HEK293 (cell line): ENCODE data around the gene CHRDL1.

Experiments used
- MYNN ChIP-seq: fragments of 450-650 bp; formaldehyde crosslinking; IDR thresholded peaks from 2 replicates; pipeline ENCODE4 v1.5.1; 2016; ENCODE audit warnings: missing biosample characterization, missing genetic modification characterization, borderline replicate concordance
- ZBTB11 ChIP-seq: fragments of 450-650 bp; formaldehyde crosslinking; conservative IDR thresholded peaks from 2 replicates; pipeline ENCODE4 v1.5.1; 2016; ENCODE audit warnings: low read depth, missing biosample characterization, missing genetic modification characterization
- ZNF510 ChIP-seq: fragments of 450-650 bp; formaldehyde crosslinking; IDR thresholded peaks from 2 replicates; pipeline ENCODE4 v1.5.1; 2018; ENCODE audit warnings: mild to moderate bottlenecking, missing genetic modification characterization, missing biosample characterization; ENCODE audit not compliant: insufficient replicate concordance
- ZNF660 ChIP-seq: fragments of 450-650 bp; IDR thresholded peaks from 2 replicates; pipeline ENCODE4 v1.5.1; 2018; ENCODE audit warnings: missing biosample characterization, mild to moderate bottlenecking, missing genetic modification characterization
- TF ChIP-seq, protein P1 (sequence below): sonication (generic); formaldehyde crosslinking; IDR thresholded peaks from 2 replicates; pipeline ENCODE4 v1.8.1; 2022; ENCODE audit warnings: mild to moderate bottlenecking, moderate library complexity, missing genetic modification reagents

- TF ChIP-seq, protein P1, sequence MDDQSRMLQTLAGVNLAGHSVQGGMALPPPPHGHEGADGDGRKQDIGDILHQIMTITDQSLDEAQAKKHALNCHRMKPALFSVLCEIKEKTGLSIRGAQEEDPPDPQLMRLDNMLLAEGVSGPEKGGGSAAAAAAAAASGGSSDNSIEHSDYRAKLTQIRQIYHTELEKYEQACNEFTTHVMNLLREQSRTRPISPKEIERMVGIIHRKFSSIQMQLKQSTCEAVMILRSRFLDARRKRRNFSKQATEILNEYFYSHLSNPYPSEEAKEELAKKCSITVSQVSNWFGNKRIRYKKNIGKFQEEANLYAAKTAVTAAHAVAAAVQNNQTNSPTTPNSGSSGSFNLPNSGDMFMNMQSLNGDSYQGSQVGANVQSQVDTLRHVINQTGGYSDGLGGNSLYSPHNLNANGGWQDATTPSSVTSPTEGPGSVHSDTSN (CRISPR knock-in tag) = no peak
- no peak for TF ChIP-seq ZBTB11 (tag by site-specific recombination)
- no peak for TF ChIP-seq ZNF660 (tag by site-specific recombination)
- no peak for TF ChIP-seq ZNF510 (tag by site-specific recombination)
- no peak for TF ChIP-seq MYNN
These were observed 111.7 kb downstream of the CHRDL1 start for GRCh38 chrX:110683925-110684324.
